ENCODE results near the gene TAB2.

GRCh38 chr6:149383371-149383770 is 65.9 kb downstream of the TAB2 start:
- no peak for TF ChIP-seq CTCF (IDR thresholded peaks at IDR 0.05 in 2 of 3, conservative IDR thresholded peaks at IDR 0.05 in 1 of 3; ENCODE audit: borderline replicate concordance in 1 of 3, insufficient read depth in 1 of 3, low read depth in 2 of 3, low read length in 2 of 3)
- TF ChIP-seq REST (IDR thresholded peaks at IDR 0.05; ENCODE audit: low read depth) = no peak
- TF ChIP-seq CEBPB (IDR thresholded peaks at IDR 0.05; ENCODE audit: low read depth) = no peak
- no peak for TF ChIP-seq SP1 (IDR thresholded peaks at IDR 0.05; ENCODE audit: low read depth)
- no peak for TF ChIP-seq JUND (IDR thresholded peaks at IDR 0.05)
- TF ChIP-seq POLR2A (IDR thresholded peaks at IDR 0.05; ENCODE audit: borderline replicate concordance, extremely low read depth, insufficient read depth, insufficient read length) = no peak
- TF ChIP-seq YY1 (IDR thresholded peaks at IDR 0.05; ENCODE audit: extremely low read depth, insufficient replicate concordance, low read depth, low read length) = no peak
- no peak for TF ChIP-seq EZH2 (IDR thresholded peaks at IDR 0.05)
- no peak for TF ChIP-seq FOSL1 (IDR thresholded peaks at IDR 0.05; ENCODE audit: low read depth)
- TF ChIP-seq EZH2phosphoT487 (IDR thresholded peaks at IDR 0.05; ENCODE audit: borderline replicate concordance) = no peak
- TF ChIP-seq RAD21 (IDR thresholded peaks at IDR 0.05; ENCODE audit: low read depth) = no peak
- no peak for TF ChIP-seq ATF3 (IDR thresholded peaks at IDR 0.05)
- TF ChIP-seq POLR2AphosphoS5 (IDR thresholded peaks at IDR 0.05; ENCODE audit: low read depth, low read length) = no peak
- no peak for TF ChIP-seq SRF (IDR thresholded peaks at IDR 0.05; ENCODE audit: low read depth)

All from HCT116 (cell line).